ENCODE data around the gene ZSWIM7. TPM values are rescaled to one million over a fixed set of nuclear protein-coding genes. Genes with fewer than 3 reads are reported as not detected.

The ZSWIM7 gene
- total RNA-seq, 2 donors from 2014 or later: 14.5 to 20.9 TPM

- no peak for TF ChIP-seq CTCF (IDR thresholded peaks at IDR 0.05)
- Histone ChIP-seq H3K4me3 (no peak overlapping the region), H3K36me3 (peaks cover 2% of the 10 kb centered on the region), H3K27me3 (no peaks in the 10 kb centered on the region), H3K4me1 (no peaks in the 10 kb centered on the region), H3K9me3 (no peaks in the 10 kb centered on the region), H3K27ac (no peak overlapping the region)
- no peak for DNase-seq (ENCODE audit: low spot score)
These were observed 30.0 kb downstream of the ZSWIM7 start for GRCh38 chr17:15969463-15969862.

- H3K27ac ChIP-seq: no peak overlapping the region
- H3K4me1 ChIP-seq: no peaks in the 10 kb centered on the region
- no peaks in the 10 kb centered on the region for H3K36me3 ChIP-seq
- no peak for TF ChIP-seq CTCF (IDR thresholded peaks at IDR 0.05)
- H3K9me3 ChIP-seq: no peaks in the 10 kb centered on the region
- no peak for DNase-seq (ENCODE audit: low spot score)
- H3K27me3 ChIP-seq: no peaks in the 10 kb centered on the region
- no peak overlapping the region for H3K4me3 ChIP-seq
These were observed 31.7 kb downstream of the ZSWIM7 start for GRCh38 chr17:15967706-15968399.

- H3K9me3 ChIP-seq: no peaks in the 10 kb centered on the region
- no peaks in the 10 kb centered on the region for H3K27me3 ChIP-seq
- DNase-seq (ENCODE audit: low spot score): no peak
- H3K4me3 ChIP-seq: no peak overlapping the region
- H3K36me3 ChIP-seq: no peaks in the 10 kb centered on the region
- no peaks in the 10 kb centered on the region for H3K4me1 ChIP-seq
- no peak overlapping the region for H3K27ac ChIP-seq
- TF ChIP-seq CTCF (IDR thresholded peaks at IDR 0.05): no peak
These were observed 32.6 kb downstream of the ZSWIM7 start for GRCh38 chr17:15966879-15967248.

GRCh38 chr17:15966183-15966878 lies 33.2 kb downstream of the ZSWIM7 start:
- no peak for DNase-seq (ENCODE audit: low spot score)
- Histone ChIP-seq H3K27me3 (no peaks in the 10 kb centered on the region), H3K36me3 (no peaks in the 10 kb centered on the region), H3K4me3 (no peak overlapping the region), H3K4me1 (no peaks in the 10 kb centered on the region), H3K9me3 (no peaks in the 10 kb centered on the region), H3K27ac (no peak overlapping the region)
- no peak for TF ChIP-seq CTCF (IDR thresholded peaks at IDR 0.05)

- Histone ChIP-seq H3K36me3 (no peaks in the 10 kb centered on the region), H3K27me3 (no peaks in the 10 kb centered on the region), H3K4me3 (no peak overlapping the region), H3K27ac (no peak overlapping the region), H3K4me1 (no peaks in the 10 kb centered on the region), H3K9me3 (no peaks in the 10 kb centered on the region)
- DNase-seq (ENCODE audit: low spot score): no peak
- TF ChIP-seq CTCF (IDR thresholded peaks at IDR 0.05): no peak
These were observed 34.0 kb downstream of the ZSWIM7 start for GRCh38 chr17:15965528-15965927.

Measured in right atrium auricular region (tissue), 2 donors.